Stimulated activated CD8-positive, alpha-beta memory T cell treated with anti-CD3 and anti-CD28 coated beads, Interleukin-2, amount 100 ng/mL, for 48 hours (primary cell): ENCODE data around the gene FAM25A.
"Not testable (repeated sequence)": the region's sequence is repeated elsewhere in the genome, so short reads cannot be mapped to it uniquely, and the experiment has no call there.

Experiments used
- DNase-seq, 2 donors: peaks; one replicate each; pipeline ENCODE4 v3.0.0-alpha.2; 2020; ENCODE audit warnings: low read depth in 2 of 2

Gene FAM25A

DNA sequence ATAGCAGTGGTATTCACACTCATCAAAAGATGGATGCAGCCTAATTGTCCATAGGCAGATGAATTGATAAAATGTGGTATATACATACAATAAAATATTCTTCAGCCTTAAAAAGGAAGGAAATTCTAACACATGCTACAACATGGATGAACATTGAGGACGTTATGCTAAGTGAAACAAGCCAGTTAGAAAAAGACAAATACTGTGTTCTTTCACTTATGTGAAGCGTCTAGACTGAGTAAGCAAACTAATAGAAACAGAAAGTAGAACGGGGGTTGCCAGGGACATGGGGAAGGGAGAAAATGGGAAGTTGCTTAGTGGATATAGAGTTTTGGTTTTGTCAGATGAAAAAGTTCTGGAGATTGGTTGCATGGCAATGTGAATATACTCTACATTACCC, 6.6 kb upstream of the FAM25A start:
- DNase-seq, result not testable (repeated sequence)

DNA sequence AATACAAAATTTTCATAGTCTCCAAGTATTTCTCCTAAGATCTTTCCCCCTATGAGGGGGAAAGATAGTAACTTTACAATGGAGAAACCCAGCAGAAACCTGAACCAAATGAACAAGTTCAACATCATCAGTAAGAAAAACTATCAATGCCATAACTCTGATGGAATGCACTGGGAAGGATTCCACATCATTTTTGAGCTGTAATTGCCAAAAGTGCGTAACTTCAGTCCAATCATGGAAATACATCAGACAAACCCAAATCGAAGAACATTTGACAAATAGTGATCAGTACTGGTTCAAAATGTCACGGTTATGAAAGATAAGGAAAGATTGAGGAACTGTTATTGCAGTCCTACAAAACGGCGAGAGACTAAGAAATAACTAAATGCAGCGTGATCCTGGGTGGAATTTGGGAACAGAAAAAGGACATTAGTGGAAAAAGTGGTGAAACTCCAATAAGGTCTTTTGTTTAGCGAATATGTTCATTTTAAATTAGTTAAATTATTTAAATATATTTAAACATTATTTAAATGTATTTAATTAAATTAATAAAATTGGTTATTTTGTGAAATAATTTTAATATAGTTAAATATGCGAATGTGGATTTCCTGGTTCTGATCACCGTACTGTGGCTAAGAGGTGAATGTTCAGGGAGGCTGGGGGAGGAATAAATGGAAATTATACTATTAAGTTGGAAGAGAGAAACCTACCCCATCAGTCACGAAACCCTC, 4.9 kb upstream of the FAM25A start:
- DNase-seq, result not testable (repeated sequence)

DNA sequence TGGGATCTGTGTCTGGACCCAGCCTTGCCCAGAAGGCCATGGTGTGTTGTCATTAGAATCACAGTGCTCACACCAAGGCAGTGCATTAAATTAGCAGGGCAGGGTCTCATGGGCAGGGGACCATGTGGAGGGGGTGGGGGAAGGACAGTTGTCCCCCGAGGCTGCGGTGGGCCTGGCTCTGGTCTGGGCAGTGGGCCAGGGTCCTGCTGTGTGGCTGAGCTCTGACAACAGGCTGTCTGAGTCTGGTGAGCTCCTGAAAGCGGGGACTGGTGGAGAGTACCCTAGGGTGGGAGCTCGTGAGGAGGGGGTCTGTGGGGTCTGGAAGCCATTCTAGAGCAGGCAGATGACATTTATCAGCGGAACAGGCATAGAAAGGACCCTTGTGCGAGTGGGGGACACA, 2.0 kb upstream of the FAM25A start:
- DNase-seq, result not testable (repeated sequence)

DNA sequence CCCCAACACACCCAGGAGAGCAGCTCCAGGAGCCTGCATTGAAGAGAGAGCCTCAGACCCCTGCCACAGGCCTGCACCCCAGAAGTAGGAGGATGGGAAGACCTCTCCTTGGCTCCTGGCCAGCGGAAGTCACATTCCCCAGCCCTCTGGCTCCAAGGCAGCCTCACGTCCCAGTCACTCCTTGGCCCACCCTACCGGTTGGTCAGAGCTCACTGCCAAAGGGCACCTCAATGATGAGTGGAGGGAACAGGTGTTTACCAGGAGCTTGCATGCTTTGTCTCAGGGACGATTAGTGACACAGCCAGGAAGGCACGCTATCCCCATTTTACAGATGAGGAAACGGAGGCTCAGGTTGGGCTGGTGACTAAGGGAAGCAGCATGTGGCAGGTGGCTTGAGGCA, 1.0 kb upstream of the FAM25A start:
- not testable (repeated sequence) for DNase-seq

DNA sequence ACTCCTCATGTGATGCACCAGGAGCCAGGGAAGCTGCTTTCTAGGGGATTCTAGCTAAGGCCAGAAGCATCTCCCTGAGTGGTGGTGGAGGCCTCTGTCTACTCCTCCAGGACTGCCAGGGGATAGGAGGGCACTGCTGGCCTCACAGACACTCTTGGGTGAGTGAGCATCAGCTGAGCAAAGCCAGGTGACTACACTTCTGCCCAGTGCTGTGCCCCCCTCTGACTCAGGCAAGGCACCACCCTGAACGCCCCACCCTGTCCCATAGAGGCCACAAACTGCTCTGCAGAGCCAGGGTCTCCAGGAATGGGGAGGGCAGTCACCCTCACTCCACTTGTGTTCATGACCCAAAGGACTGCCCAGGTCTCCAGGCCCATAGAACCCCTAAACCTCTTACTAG, 590 bp upstream of the FAM25A start:
- DNase-seq, result not testable (repeated sequence)

DNA sequence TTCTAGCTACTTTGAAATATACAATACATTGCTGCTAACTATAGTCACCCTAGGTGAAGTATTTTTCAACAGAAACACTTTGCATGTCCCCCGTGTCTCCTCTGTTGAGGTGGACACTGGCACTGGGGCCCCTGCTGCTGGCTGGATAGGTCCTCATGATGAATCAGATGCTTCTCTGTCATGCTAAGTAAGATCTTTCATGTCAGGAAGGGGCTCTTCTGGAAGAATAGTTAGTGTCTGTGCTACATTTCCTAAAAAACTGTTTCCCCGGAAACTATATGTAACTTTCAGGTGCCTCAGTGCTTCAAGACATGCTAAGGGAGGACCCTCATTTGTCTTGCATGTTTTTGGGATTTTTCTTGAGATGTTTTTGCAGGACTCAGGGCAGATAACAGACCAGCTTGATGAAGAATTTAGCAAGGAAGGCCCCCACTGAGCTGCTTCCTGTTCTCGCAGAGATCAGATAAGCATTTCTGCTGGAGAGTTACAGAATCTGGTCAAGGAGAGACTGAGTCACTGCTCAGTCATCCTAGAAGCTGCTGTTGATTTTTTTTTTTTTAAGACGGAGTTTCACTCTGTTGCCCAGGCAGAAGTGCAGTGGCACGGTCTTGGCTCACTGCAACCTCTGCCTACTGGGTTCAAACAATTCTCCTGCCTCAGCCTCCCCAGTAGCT, 5.3 kb downstream of the FAM25A start:
- DNase-seq, result not testable (repeated sequence)

DNA sequence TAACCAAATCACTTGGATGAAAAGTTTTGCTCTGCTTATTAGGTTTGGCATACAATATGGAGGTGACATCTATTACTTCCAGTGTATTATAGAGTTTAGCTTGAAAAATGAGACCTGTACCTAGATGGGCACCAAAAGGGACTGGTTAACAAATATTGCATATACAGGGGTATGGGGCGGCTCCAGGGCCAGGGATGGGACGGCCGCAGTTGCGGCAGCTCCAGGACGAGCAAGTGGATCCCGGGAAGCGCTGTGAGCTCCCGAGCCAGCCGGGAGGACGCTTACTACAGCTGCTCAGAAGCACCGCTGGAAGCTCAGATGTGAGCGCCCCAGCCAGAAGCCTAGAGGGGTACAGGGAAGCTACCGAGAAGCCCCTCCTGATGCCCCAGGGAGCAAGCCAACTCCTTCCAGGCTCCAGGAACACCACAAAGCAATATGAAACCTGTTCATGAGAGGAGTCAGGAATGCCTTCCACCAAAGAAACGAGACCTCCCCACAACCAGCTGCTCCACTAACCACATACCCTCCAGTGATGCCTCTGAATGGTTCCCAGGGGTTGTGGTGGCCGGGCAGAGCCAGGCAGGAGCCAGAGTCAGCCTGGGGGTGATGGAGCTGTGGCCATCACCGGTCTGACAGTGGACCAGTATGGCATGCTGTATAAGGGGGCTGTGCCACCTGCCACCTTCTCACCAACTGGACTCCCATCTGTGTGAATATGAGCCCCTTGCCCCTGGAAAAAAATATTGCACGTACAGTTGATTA, 6.8 kb downstream of the FAM25A start:
- not testable (repeated sequence) for DNase-seq

DNA sequence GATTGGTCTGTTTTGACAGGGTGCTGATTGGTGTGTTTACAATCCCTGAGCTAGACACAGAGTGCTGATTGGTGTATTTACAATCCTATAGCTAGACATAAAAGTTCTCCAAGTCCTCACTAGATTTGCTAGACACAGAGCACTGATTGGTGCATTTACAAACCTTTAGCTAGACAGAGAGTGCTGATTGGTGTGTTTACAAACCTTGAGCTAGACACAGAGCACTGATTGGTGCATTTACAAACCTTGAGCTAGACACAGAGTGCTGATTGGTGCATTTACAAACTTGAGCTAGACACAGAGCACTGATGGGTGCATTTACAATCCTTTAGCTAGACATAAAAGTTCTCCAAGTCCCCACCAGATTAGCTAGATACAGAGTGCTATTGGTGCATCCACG, 10.3 kb downstream of the FAM25A start:
- DNase-seq, result not testable (repeated sequence)

DNA sequence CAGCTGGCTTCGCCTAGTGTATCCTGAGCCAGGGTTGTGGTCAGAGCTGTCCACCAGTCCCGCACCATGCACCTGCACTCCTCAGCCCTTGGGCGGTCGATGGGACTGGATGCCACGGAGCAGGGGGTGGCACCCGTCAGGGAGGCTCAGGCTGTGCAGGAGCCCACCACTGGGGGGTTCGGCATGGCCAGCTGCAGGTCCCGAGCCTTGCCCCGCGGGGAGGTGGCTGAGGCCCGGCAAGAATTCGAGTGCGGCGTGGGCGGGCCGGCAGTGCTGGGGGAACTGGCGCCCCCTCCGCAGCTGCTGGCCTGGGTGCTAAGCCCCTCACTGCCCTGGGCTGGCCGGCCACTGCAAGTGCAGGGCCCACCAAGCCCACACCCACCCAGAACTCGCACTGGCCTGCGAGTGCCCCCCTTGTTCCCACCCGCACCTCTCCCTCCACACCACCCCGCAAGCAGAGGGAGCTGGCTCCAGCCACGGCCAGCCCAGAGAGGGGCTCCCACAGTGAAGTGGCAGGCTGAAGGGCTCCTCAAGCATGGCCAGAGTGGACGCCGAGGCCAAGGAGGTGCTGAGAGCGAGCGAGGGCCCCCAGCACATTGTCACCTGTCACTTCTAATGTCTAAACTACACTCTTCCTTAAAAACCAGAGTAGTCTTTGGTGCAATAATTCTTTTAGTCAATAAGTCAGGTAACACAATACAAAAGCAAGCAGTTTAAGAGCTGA, 11.0 kb downstream of the FAM25A start:
- no peak for DNase-seq

DNA sequence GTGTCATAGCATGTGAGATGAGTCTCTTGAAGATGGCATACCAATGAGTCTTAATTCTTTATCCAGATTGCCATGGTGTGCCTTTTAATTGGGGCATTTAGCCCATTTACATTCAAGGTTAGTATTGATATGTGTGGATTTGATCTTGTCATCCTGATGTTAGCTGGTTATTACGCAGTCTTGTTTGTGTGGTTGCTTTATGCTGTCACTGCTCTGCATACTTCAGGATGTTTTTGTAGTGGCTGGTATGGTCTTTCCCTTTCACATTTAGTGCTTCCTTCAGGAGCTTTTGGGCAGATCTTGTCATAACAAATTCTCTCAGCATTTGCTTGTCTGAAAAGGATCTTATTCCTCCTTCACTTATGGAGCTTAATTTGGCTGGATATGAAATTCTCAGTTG, 16.5 kb downstream of the FAM25A start:
- DNase-seq, result no peak

DNA sequence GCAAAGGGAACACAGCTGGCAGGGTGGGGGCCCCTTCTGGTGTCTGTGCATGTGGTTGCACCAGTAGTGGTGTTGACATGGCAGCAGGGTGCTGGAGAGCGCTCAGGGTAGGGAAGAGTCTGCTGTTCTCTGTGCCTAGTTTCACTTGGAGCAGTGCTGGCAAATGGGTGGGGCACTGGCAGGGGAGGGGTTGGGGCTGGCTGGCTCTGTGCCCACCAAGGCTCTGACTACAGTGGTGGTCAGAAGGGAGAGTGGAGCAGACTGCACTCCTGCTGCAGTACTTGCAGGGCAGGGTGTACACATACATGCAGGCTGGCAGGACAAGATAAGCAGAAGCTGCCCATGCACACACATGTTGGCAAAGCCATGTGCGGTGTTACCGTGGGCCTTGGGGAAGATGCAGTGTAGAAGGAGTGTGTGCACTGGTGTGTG, 18.2 kb downstream of the FAM25A start:
- no peak for DNase-seq

DNA sequence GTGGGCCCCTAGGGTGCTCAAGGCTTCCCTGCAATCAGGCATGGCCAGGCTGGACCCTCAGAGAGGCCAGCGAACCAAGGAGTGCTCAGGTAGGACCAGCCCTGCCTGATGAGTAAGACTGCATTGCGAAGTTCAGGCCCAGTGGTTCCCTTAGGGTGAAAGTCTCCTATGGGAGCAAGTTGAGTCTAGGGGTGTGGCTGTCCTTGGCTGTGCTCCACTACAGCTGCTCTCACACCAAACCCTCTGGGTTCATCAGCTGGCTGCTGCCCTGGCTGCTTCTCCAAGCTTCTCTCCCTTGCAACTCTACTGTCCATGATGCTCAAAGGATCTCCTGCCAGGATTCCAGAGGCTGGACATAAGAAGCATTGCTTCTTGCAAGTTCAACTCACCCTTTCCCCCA, 18.7 kb downstream of the FAM25A start:
- no peak for DNase-seq

DNA sequence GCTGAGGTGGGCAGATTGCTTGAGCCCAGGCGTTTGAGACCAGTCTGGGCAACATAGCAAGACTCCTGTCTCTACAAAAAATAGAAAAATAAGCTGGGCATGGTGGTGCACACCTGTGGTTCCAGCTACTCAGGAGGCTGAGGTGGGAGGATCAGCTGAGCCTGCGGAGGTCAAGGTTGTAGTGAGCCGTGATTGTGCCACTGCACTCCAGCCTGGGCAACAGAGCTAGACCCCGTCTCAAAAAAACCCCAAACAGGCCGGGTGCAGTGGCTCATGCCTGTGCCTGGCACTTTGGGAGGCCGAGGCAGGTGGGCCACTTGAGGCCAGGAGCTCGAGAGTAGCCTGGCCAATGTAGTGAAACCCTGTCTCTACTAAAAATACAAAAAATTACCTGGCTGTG, 23.5 kb downstream of the FAM25A start:
- DNase-seq, result not testable (repeated sequence)

DNA sequence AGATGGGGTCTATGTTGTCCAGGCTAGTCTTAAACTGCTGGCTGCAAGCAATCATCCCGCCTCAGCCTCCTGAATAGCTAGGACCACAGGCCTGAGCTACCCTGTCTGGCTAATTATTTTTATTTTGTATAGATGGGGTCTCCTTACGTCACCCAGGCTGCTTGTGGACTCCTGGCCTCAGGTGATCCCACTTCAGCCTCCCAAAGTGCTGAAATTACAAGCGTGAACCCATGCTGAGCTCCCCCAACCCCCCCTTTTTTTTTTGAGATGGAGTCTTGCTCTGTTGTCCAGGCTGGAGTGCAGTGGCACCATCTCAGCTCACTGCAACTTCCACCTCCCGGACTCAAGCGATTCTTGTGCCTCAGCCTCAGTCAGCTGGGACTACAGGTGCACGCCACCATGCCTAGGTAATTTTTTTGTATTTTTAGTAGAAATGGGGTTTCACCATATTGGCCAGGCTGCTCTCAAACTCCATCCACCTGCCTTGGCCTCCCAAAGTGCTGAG, 25.4 kb downstream of the FAM25A start:
- DNase-seq, result no peak

DNA sequence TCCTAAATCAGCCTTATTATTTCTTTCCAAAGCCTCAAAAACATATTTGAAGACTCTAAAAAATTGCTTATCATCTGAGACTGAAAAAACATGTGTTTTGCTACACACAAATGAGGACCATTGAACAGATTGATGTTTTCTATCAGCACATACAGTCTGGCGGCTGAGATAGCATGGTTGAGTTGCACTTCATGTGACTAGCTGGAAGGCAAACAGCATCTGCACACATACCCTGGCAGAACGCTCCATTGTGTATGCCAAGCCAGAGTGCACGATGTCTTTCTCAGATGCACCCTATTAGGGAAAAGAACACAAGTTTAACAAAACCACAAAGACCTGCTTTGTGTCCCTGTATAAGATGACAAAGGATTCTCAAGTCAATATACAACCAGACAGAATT, 33.0 kb downstream of the FAM25A start:
- DNase-seq, result no peak

DNA sequence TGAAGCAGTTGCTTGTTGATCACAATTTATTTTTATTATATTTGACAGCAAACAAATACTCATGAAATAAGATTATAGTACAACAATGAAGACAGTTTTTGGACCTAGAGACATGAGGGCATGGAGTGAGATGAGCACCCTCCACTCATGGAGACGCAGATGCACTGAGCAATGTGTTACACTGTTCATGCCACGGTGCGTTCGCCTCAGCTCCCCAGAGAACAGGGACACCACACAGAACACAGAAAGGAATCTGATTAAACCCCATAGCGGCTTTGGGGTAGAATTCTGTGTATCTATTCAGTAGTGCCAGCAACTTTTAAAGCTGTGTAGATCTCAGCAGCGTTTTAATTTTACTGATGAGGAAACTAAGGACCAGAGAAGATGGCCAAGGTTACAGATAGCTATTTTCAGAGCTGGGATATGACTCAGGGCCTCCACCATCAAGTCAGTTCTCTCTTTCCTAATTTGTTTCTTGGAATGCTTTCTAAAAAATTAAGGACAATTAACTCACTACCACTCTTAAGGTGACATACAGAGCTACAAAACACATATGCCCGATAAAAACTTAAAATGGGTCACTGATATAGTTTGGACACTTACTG, 33.6 kb downstream of the FAM25A start:
- DNase-seq, result no peak

DNA sequence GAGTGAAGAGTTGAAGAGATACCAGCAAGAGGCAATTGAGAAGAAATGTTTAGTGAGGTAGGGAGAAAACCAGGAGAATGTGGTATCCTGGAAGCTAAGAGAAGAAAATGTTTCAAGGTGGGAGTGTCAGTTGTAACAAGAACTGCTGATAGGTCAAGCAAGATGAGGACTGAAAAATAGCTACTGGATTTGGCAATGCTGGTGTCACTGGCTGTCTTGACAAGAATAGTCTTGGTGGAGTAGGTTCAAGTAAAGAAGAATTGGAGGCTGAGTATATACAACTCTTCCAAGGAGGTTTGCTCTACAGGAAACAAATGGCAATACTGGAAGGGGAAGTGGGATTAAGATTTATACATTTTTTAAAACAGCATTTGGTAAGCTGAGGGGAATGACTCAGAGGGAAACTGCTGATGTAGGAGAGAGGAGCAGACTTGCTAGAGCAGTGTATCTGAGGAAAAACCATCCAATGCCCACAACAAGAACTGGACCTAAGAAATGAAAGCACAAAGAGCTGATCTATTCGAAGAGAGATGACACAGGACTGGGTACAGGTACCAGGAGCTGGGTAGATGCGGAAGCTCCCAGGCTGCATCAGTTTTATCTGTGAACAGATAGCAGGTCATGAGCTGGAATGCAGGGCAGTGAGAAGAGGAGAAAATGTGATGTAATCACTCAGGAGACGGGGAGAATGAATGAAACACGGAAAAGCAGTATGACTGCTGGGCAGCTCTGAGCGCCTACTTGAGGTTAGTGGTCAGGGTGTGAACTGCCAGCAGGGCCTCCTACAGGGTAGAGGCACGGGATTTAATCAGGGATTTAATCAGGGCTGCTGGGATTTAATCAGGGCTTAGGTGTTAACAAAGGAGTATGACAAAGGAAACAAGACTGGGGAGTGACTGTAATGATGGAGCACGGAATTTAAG, 34.5 kb downstream of the FAM25A start:
- DNase-seq, result no peak

DNA sequence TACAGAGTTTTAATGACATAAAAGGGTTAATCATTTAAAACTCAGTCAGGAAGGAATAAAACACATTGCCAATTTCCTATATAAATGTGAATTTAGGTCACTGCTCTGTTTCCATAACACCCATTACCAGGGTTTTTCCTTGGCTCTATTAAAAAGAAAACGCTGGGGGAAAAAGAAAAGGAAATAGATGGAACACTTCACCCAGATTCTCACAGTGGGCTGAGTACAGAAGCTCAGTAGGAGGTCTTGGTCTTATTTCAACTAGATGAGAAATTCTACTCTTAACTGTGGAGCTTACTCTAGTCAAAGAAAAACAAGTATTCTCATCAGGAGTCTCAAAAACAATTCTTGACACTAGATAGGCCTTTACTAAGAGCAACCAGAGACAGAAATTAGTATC, 38.1 kb downstream of the FAM25A start:
- DNase-seq, result no peak

DNA sequence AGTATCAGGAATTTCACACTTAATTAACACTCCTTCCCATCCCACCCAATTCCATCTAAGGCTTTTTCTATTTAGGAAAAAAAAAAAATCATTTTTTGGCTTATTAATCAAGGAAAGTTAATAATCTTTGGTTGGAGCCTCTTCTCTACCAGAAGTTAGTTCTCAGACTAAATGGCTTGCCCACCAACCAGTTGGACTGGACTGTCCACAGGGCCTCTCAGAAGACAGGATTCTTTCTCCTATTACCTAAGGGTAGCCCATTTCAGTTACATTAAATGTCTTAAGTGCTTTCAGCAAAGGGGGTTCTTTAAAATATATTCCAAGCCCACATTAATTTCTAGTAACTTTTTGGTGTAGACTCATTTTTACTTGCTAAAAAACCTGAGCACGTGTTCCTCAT, 39.3 kb downstream of the FAM25A start:
- no peak for DNase-seq

DNA sequence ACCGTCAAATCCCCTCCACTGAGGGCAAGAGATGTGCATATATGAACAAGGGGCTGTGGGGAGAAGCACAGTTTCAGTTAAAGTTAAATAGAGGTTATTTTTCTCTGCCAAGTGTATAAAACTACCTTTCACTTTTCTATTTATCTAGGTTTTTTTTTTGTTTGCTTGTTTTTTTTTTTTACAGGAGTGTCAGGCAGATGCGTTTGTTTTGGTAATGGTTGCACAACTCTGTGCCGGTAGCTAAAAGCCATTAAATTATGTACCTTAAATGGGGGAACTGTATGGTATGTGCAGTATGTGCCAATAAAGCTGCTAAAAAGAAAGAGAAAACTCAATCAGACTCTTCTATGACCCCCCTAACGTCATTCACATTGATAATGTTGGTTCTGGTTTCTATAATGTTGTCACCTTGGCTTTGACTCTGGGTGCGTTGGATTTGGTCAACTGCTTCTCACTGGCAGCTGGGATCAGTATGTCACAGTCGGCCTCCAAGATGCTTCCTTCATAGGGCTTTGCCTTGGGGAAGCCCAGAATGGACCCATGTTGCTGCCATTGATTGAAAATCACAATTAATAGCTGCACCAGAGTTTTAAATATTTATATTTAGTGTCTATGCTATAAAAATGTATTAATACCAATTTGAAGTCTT, 40.3 kb downstream of the FAM25A start:
- no peak for DNase-seq
